ENCODE results near the gene MCC. TPM values are rescaled to one million over a fixed set of nuclear protein-coding genes. Genes with fewer than 3 reads are reported as not detected.

The MCC gene
- total and polyA plus RNA-seq, 2 experiments from 2014 or later = 3.4 to 8.8 TPM

DNA sequence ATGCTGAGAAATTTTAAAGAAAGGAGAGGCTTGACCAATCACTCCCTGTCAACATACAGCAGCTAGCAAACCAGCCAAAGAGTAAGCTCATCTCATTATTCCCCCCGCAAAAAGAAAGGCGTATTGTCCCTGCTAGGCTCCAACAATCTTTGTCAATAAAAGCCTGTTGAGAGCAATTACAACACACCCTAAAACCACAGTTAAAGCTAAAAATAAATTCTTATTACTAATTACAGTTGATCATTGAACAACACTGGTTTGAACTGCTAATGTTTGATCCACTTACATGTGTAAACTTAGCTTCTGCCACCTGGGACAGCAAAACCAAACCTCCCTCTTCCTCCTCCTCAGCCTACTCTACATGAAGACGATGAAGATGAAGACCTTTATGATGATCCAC is 204.7 kb downstream of the MCC start:
- no peak overlapping the region for H3K4me2 ChIP-seq (ENCODE audit: unreplicated experiment)
- no peaks in the 10 kb centered on the region for H3K36me3 ChIP-seq (ENCODE audit: low read depth)
- no peak overlapping the region for H3K27ac ChIP-seq
- H3K9me2 ChIP-seq (ENCODE audit: insufficient read depth) = no peaks in the 10 kb centered on the region
- no peaks in the 10 kb centered on the region for H3K27me3 ChIP-seq (replicated peaks; ENCODE audit: insufficient read depth)
- WGBS, 2 experiments (ENCODE audit: low coverage in 1 of 2, low lambda C conversion rate in 2 of 2, missing lambda C conversion rate in 2 of 2) = 97% methylated on average over 3 of the region's 3 CpGs
- no peak overlapping the region for H3K4me3 ChIP-seq
- H3F3A ChIP-seq (ENCODE audit: insufficient read depth) = peaks cover 7% of the 10 kb centered on the region; the same call in 1 of the 2 replicates
- H3K9ac ChIP-seq = no peak overlapping the region
- no peaks in the 10 kb centered on the region for H3K9me3 ChIP-seq (ENCODE audit: low read depth)
- H3K79me2 ChIP-seq (ENCODE audit: insufficient read depth) = peaks cover 4% of the 10 kb centered on the region
- no peak for DNase-seq
- H4K20me1 ChIP-seq (ENCODE audit: insufficient read depth) = no peaks in the 10 kb centered on the region
- in situ Hi-C loops (cut with MboI) = no loop called here
- H3K4me1 ChIP-seq (ENCODE audit: insufficient read depth) = peaks cover 5% of the 10 kb centered on the region
- H2AFZ ChIP-seq = no peak overlapping the region
- TF ChIP-seq EZH2phosphoT487 (IDR thresholded peaks at IDR 0.05; ENCODE audit: insufficient read depth, low read depth) = no peak
- TF ChIP-seq EZH2 (IDR thresholded peaks at IDR 0.05; ENCODE audit: insufficient read depth, poor library complexity, severe bottlenecking) = no peak

DNA sequence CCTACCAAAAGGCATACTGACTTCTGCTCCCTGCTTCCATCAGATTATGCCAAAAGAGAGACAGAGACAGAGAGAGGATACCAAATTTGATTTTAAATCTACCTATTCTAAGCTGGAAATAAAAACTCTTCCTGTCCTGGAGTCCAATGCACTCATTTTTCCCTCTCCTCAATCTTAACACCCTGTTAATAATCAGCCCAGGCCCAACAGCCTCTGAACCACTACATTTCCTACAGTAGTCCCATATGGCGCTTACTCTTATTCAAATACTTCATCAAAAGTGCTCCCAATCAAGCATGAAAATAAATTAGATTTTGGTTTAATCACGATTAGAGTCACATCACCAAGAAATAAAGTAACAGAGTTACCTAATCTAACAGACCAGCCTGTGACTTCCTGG is 205.8 kb downstream of the MCC start:
- no peak for TF ChIP-seq EZH2phosphoT487 (IDR thresholded peaks at IDR 0.05; ENCODE audit: insufficient read depth, low read depth)
- no peak for TF ChIP-seq EZH2 (IDR thresholded peaks at IDR 0.05; ENCODE audit: insufficient read depth, poor library complexity, severe bottlenecking)
- no peaks in the 10 kb centered on the region; the same call in none of the 2 replicates for H3K79me2 ChIP-seq (ENCODE audit: insufficient read depth)

DNA sequence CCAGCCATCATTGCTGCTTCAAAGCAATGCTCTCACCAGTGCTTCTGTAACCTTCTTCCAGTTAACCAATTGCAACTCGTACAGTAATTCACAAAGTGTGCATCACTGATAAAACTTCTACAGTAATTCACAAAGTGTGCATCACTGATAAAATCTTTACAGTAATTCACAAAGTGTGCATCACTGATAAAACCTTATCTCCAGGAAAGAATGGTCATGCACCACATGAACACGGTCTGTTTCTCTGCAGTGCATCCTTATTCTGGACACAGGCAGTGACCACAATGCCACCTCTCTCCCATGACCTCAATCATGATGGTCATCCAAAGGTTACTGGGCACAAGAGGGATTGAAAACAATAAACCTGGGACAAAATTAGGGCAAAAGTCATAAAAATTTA is 207.1 kb downstream of the MCC start:
- TF ChIP-seq EZH2 (IDR thresholded peaks at IDR 0.05; ENCODE audit: insufficient read depth, poor library complexity, severe bottlenecking) = no peak
- no peak for TF ChIP-seq EZH2phosphoT487 (IDR thresholded peaks at IDR 0.05; ENCODE audit: insufficient read depth, low read depth)
- WGBS, 2 experiments (ENCODE audit: low coverage in 1 of 2, low lambda C conversion rate in 2 of 2, missing lambda C conversion rate in 2 of 2) = 95 to 100% methylated on average over 2 of the region's 2 CpGs

More for the DNA sequence above, 205.8 kb downstream of the MCC start:
- Histone ChIP-seq H3K9me3 (ENCODE audit: low read depth) (no peaks in the 10 kb centered on the region), H3F3A (ENCODE audit: insufficient read depth) (peaks cover 7% of the 10 kb centered on the region; the same call in 1 of the 2 replicates), H3K27me3 (replicated peaks; ENCODE audit: insufficient read depth) (no peaks in the 10 kb centered on the region), H2AFZ (no peak overlapping the region), H3K4me2 (ENCODE audit: unreplicated experiment) (no peak overlapping the region), H3K36me3 (ENCODE audit: low read depth) (no peaks in the 10 kb centered on the region), H3K4me3 (no peak overlapping the region), H3K9me2 (ENCODE audit: insufficient read depth) (no peaks in the 10 kb centered on the region), H3K9ac (no peak overlapping the region), H3K27ac (no peak overlapping the region), H4K20me1 (ENCODE audit: insufficient read depth) (no peaks in the 10 kb centered on the region), H3K4me1 (ENCODE audit: insufficient read depth) (peaks cover 5% of the 10 kb centered on the region)
- 75 to 81% methylated on average over 2 of the region's 2 CpGs for WGBS, 2 experiments (ENCODE audit: low coverage in 1 of 2, low lambda C conversion rate in 2 of 2, missing lambda C conversion rate in 2 of 2)
- in situ Hi-C loops (cut with MboI) = no loop called here
- DNase-seq = no peak

DNA sequence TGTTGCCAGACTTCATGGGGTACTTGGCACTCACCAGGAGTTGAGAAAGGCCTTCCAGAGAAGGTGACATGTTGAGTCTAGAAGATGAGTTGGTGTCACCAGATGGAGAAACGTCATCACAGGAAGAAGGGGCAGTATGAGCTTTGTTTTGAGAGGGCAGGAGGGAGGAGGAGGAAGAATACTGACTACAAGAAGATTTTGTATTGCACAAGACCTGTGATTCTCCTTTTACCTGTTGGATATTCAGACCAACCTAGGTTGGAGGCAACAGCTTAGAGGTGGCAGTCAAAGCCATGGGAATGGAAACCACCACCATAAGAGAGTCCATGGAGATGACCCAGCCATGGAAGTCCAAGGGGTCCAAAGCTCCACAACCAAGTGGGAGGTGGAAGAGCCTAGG is 207.7 kb downstream of the MCC start:
- Histone ChIP-seq H3K9me3 (ENCODE audit: low read depth) (no peaks in the 10 kb centered on the region), H3K27me3 (replicated peaks; ENCODE audit: insufficient read depth) (no peaks in the 10 kb centered on the region), H2AFZ (no peak overlapping the region), H3K9me2 (ENCODE audit: insufficient read depth) (no peaks in the 10 kb centered on the region), H3K27ac (no peak overlapping the region), H3K4me2 (ENCODE audit: unreplicated experiment) (no peak overlapping the region), H3K36me3 (ENCODE audit: low read depth) (no peaks in the 10 kb centered on the region), H3F3A (ENCODE audit: insufficient read depth) (peaks cover 7% of the 10 kb centered on the region; the same call in 1 of the 2 replicates), H3K4me1 (ENCODE audit: insufficient read depth) (peaks cover 5% of the 10 kb centered on the region), H4K20me1 (ENCODE audit: insufficient read depth) (no peaks in the 10 kb centered on the region), H3K4me3 (no peak overlapping the region), H3K9ac (no peak overlapping the region), H3K79me2 (ENCODE audit: insufficient read depth) (no peaks in the 10 kb centered on the region; the same call in 1 of the 2 replicates)
- TF ChIP-seq EZH2 (IDR thresholded peaks at IDR 0.05; ENCODE audit: insufficient read depth, poor library complexity, severe bottlenecking) = no peak
- no peak for TF ChIP-seq EZH2phosphoT487 (IDR thresholded peaks at IDR 0.05; ENCODE audit: insufficient read depth, low read depth)
- in situ Hi-C loops (cut with MboI) = no loop called here
- WGBS, 2 experiments (ENCODE audit: low coverage in 1 of 2, low lambda C conversion rate in 2 of 2, missing lambda C conversion rate in 2 of 2) = 86 to 96% methylated on average over 1 of the region's 1 CpG
- no peak for DNase-seq

More for the DNA sequence above, 207.1 kb downstream of the MCC start:
- Histone ChIP-seq H3K4me2 (ENCODE audit: unreplicated experiment) (no peak overlapping the region), H3K27me3 (replicated peaks; ENCODE audit: insufficient read depth) (no peaks in the 10 kb centered on the region), H2AFZ (no peak overlapping the region), H3K27ac (no peak overlapping the region), H3K4me3 (no peak overlapping the region), H3F3A (ENCODE audit: insufficient read depth) (peaks cover 7% of the 10 kb centered on the region; the same call in 1 of the 2 replicates), H3K9me2 (ENCODE audit: insufficient read depth) (no peaks in the 10 kb centered on the region), H3K4me1 (ENCODE audit: insufficient read depth) (peaks cover 5% of the 10 kb centered on the region), H3K36me3 (ENCODE audit: low read depth) (no peaks in the 10 kb centered on the region), H3K79me2 (ENCODE audit: insufficient read depth) (no peaks in the 10 kb centered on the region; the same call in none of the 2 replicates), H3K9ac (no peak overlapping the region), H3K9me3 (ENCODE audit: low read depth) (no peaks in the 10 kb centered on the region), H4K20me1 (ENCODE audit: insufficient read depth) (no peaks in the 10 kb centered on the region)
- DNase-seq = no peak
- in situ Hi-C loops (cut with MboI) = no loop called here
